Vein endothelial cell (primary cell): Measurements from ENCODE around the gene TAOK2. TPM values are rescaled to one million over a fixed set of nuclear protein-coding genes. Genes with fewer than 3 reads are reported as not detected.

Experiments used
- total RNA-seq: library from RNA; depleted of rRNA; stranded (reverse); fragments of >200 nt; gene quantifications from 2 replicates; pipeline ENCODE4 v1.2.3, GENCODE V29; 2012

Gene TAOK2
- total RNA-seq: 115 and 128 TPM in 2 replicates

GRCh38 chr16:29973384-29974246, at the start of gene TAOK2:
TSS of gene TAOK2 (plus strand) at chr16:29973868. CDS start at chr16:29977773, 3,905 bp downstream.

GRCh38 chr16:29925781-29926710, 47.6 kb upstream of the TAOK2 start, which contains the start of gene KCTD13:
TSS of gene KCTD13 (minus strand) at chr16:29926226. CDS start at chr16:29926033, 193 bp downstream.

GRCh38 chr16:29961479-29962343, 12.0 kb upstream of the TAOK2 start, which contains the start of gene TMEM219:
TSS of gene TMEM219 (plus strand) at chr16:29962079. CDS start at chr16:29963144, 1,065 bp downstream.

GRCh38 chr16:29995324-29995910, 21.7 kb downstream of the TAOK2 start, which contains the start of gene HIRIP3:
TSS of gene HIRIP3 (minus strand) at chr16:29995617. CDS start at chr16:29995605, 12 bp downstream.

GRCh38 chr16:29995911-29996765, 22.5 kb downstream of the TAOK2 start, which contains the start of gene INO80E:
TSS of gene INO80E (plus strand) at chr16:29996241. CDS start at chr16:29996311, 70 bp downstream.

GRCh38 chr16:30010844-30011713, 37.4 kb downstream of the TAOK2 start, which contains the start of gene DOC2A:
TSS of gene DOC2A (minus strand) at chr16:30011027. CDS start at chr16:30010222, 805 bp downstream.

GRCh38 chr16:30022887-30023286, 49.2 kb downstream of the TAOK2 start, which contains the start of gene C16orf92:
TSS of gene C16orf92 (plus strand) at chr16:30023198. CDS start at chr16:30023341, 143 bp downstream.

GRCh38 chr16:30030841-30031413, 57.3 kb downstream of the TAOK2 start, which contains the start of gene TLCD3B:
TSS of gene TLCD3B (minus strand) at chr16:30031271. CDS start at chr16:30030527, 744 bp downstream.

Other genes with a start within 250 kb of the TAOK2 start
- not detected in 2 replicates for gene C16orf54, start 227.9 kb upstream of the TAOK2 start, total RNA-seq
- not detected in 2 replicates for gene ZG16, start 195.6 kb upstream of the TAOK2 start, total RNA-seq
- gene KIF22, start 183.1 kb upstream of the TAOK2 start, total RNA-seq: 39.2 and 48.9 TPM in 2 replicates
- gene MAZ, start 167.3 kb upstream of the TAOK2 start, total RNA-seq: 178 and 253 TPM in 2 replicates
- gene PRRT2, start 161.7 kb upstream of the TAOK2 start, total RNA-seq: 0.19 and 0.65 TPM in 2 replicates
- 22.5 and 23.7 TPM in 2 replicates for gene PAGR1, start 157.7 kb upstream of the TAOK2 start, total RNA-seq
- 186 and 227 TPM in 2 replicates for gene MVP, start 153.4 kb upstream of the TAOK2 start, total RNA-seq
- 80.7 and 87.2 TPM in 2 replicates for gene CDIPT, start 110.6 kb upstream of the TAOK2 start, total RNA-seq
- 0.67 and 1.6 TPM in 2 replicates for gene SEZ6L2, start 74.3 kb upstream of the TAOK2 start, total RNA-seq
- 0.33 and 0.48 TPM in 2 replicates for gene ASPHD1, start 73.4 kb upstream of the TAOK2 start, total RNA-seq
- 14.7 and 17.0 TPM in 2 replicates for gene KCTD13, start 47.6 kb upstream of the TAOK2 start, total RNA-seq
- 74.7 and 91.1 TPM in 2 replicates for gene TMEM219, start 11.8 kb upstream of the TAOK2 start, total RNA-seq
- 3.9 and 4.4 TPM in 2 replicates for gene HIRIP3, start 21.7 kb downstream of the TAOK2 start, total RNA-seq
- gene INO80E, start 22.4 kb downstream of the TAOK2 start, total RNA-seq: 30.7 and 57.3 TPM in 2 replicates
- gene DOC2A, start 37.2 kb downstream of the TAOK2 start, total RNA-seq: 0.29 TPM in 1 of 2 replicates, not detected in the other
- not detected in 2 replicates for gene C16orf92, start 49.3 kb downstream of the TAOK2 start, total RNA-seq
- not detected in 2 replicates for gene TLCD3B, start 57.4 kb downstream of the TAOK2 start, total RNA-seq
- 719 and 1,079 TPM in 2 replicates for gene ALDOA, start 91.9 kb downstream of the TAOK2 start, total RNA-seq
- gene PPP4C, start 102.1 kb downstream of the TAOK2 start, total RNA-seq: 293 and 325 TPM in 2 replicates
- gene TBX6, start 118.1 kb downstream of the TAOK2 start, total RNA-seq: 0.10 and 0.33 TPM in 2 replicates
- 16.8 and 30.4 TPM in 2 replicates for gene YPEL3, start 122.3 kb downstream of the TAOK2 start, total RNA-seq
- gene GDPD3, start 139.7 kb downstream of the TAOK2 start, total RNA-seq: 1.3 and 1.8 TPM in 2 replicates
- gene MAPK3, start 149.4 kb downstream of the TAOK2 start, total RNA-seq: 70.8 and 112 TPM in 2 replicates
- gene CORO1A, start 209.7 kb downstream of the TAOK2 start, total RNA-seq: 5.6 and 6.8 TPM in 2 replicates
- 96.4 and 190 TPM in 2 replicates for gene BOLA2B, start 219.8 kb downstream of the TAOK2 start, total RNA-seq
- gene SLX1A, start 220.0 kb downstream of the TAOK2 start, total RNA-seq: 31.4 and 50.0 TPM in 2 replicates
- 12.4 and 13.7 TPM in 2 replicates for gene SULT1A3, start 225.4 kb downstream of the TAOK2 start, total RNA-seq